Neutrophil (primary cell): ENCODE data around the gene RNF34.
"Not testable (repeated sequence)": the region's sequence is repeated elsewhere in the genome, so short reads cannot be mapped to it uniquely, and the experiment has no call there.

ENCODE experiments used
- H3K27ac ChIP-seq: fragments of 200-600 bp; sonication (generic); 2 replicates; pipeline ENCODE4 v1.5.1; 2016; ENCODE audit warnings: mild to moderate bottlenecking, moderate library complexity
- H3K27me3 ChIP-seq: fragments of 200-600 bp; sonication (generic); 2 replicates; pipeline ENCODE4 v1.6.0; 2016; ENCODE audit warnings: mild to moderate bottlenecking
- H3K36me3 ChIP-seq: fragments of 200-600 bp; sonication (generic); 2 replicates; pipeline ENCODE4 v1.5.1; 2017
- H3K4me1 ChIP-seq, 2 experiments: fragments of 200-600 bp in 1 of 2; sonication (generic) in 1 of 2; 1 replicate in 1 of 2; 2 replicates in 1 of 2; pipeline versions ENCODE4 v1.5.1 to v1.6.1; 2013 to 2016; ENCODE audit warnings: low read depth in 1 of 2, low read length in 1 of 2, mild to moderate bottlenecking in 1 of 2, moderate library complexity in 1 of 2; ENCODE audit not compliant: control insufficient read depth in 1 of 2, insufficient read depth in 1 of 2
- H3K4me3 ChIP-seq, 2 experiments: fragments of 200-600 bp in 1 of 2; sonication (generic) in 1 of 2; 1 replicate in 1 of 2; 2 replicates in 1 of 2; pipeline ENCODE4 v1.5.1; 2013 to 2016; ENCODE audit warnings: low read depth in 1 of 2, low read length in 1 of 2, mild to moderate bottlenecking in 1 of 2, moderate library complexity in 1 of 2
- H3K9me3 ChIP-seq: fragments of 200-600 bp; sonication (generic); 2 replicates; pipeline ENCODE4 v1.5.1; 2016
- CTCF ChIP-seq: fragments of 200-600 bp; sonication (generic); IDR thresholded peaks from 2 replicates; pipeline ENCODE4 v1.5.1; 2016; ENCODE audit warnings: antibody characterized with exemption

The RNF34 gene

GRCh38 chr12:121371404-121371803, 28.5 kb upstream of the RNF34 start:
- H3K36me3 ChIP-seq, result no peaks in the 10 kb centered on the region
- H3K4me1 ChIP-seq, result no peaks in the 10 kb centered on the region
- no peak overlapping the region for H3K27ac ChIP-seq
- no peak overlapping the region for H3K4me3 ChIP-seq
- H3K9me3 ChIP-seq, result no peaks in the 10 kb centered on the region
- TF ChIP-seq CTCF, result no peak
- H3K27me3 ChIP-seq, result no peaks in the 10 kb centered on the region

- Histone ChIP-seq H3K4me3 (no peak overlapping the region), H3K9me3 (no peaks in the 10 kb centered on the region), H3K4me1 (no peaks in the 10 kb centered on the region), H3K36me3 (no peaks in the 10 kb centered on the region), H3K27me3 (no peaks in the 10 kb centered on the region), H3K27ac (no peak overlapping the region)
- TF ChIP-seq CTCF, result no peak
Observed at GRCh38 chr12:121373755-121374154, 26.2 kb upstream of the RNF34 start.

GRCh38 chr12:121374336-121374735, 25.6 kb upstream of the RNF34 start:
- not testable (repeated sequence) for H3K9me3 ChIP-seq, H3K4me3 ChIP-seq, H3K27me3 ChIP-seq, H3K27ac ChIP-seq, H3K36me3 ChIP-seq, H3K4me1 ChIP-seq

- H3K4me3 ChIP-seq, H3K36me3 ChIP-seq, H3K27me3 ChIP-seq, H3K27ac ChIP-seq, H3K9me3 ChIP-seq, H3K4me1 ChIP-seq: not testable (repeated sequence)
Observed at GRCh38 chr12:121374945-121375584, 24.9 kb upstream of the RNF34 start.

- no peak for TF ChIP-seq CTCF
- Histone ChIP-seq H3K9me3 (no peaks in the 10 kb centered on the region), H3K27me3 (no peaks in the 10 kb centered on the region), H3K4me1 (no peaks in the 10 kb centered on the region), H3K36me3 (no peaks in the 10 kb centered on the region), H3K4me3 (no peak overlapping the region), H3K27ac (no peak overlapping the region)
Observed at GRCh38 chr12:121376754-121377697, 22.9 kb upstream of the RNF34 start.

GRCh38 chr12:121378736-121379135, 21.2 kb upstream of the RNF34 start:
- Histone ChIP-seq H3K4me3 (no peak overlapping the region), H3K27me3 (no peaks in the 10 kb centered on the region), H3K27ac (no peak overlapping the region), H3K36me3 (no peaks in the 10 kb centered on the region), H3K4me1 (no peaks in the 10 kb centered on the region), H3K9me3 (no peaks in the 10 kb centered on the region)
- no peak for TF ChIP-seq CTCF
